Measurements from ENCODE around the gene CBX8. TPM values are rescaled to one million over a fixed set of nuclear protein-coding genes. Genes with fewer than 3 reads are reported as not detected.

Gene CBX8
- total RNA-seq, 2 experiments from 2014 or later: 4.5 to 4.6 TPM

GRCh38 chr17:79809530-79810129 is 12.8 kb upstream of the CBX8 start:
- ChIA-PET CTCF (interaction anchor here (1.2 to 6.1 kb wide), 5 partner anchors 10 to 35 kb away, joined by 3 to 49 read pairs (median 10); partner anchors contain the start of genes CBX4 and CBX8), POLR2A (interaction anchor here (1.3 kb wide), 1 partner anchor 30 kb away, joined by 3 read pairs; the partner anchor contains the start of gene CBX4)
- intact Hi-C loops (cut with micrococcal nuclease): loop anchor here (2.0 to 5.0 kb wide), 4 partner anchors 13 to 1588 kb away; partner anchors contain the start of genes BAHCC1, CBX4 and CBX8
- Mint-ChIP-seq H3K27ac (no peak overlapping the region), H3K36me3 (no peaks in the 10 kb centered on the region), H3K9me3 (no peaks in the 10 kb centered on the region), H3K4me1 (ENCODE audit: low read depth) (peaks cover 41% of the 10 kb centered on the region), H3K4me3 (no peak overlapping the region), H3K27me3 (peaks cover 70% of the 10 kb centered on the region)
- DNase-seq: no peak

- Mint-ChIP-seq H3K4me1 (ENCODE audit: low read depth) (peaks cover 39% of the 10 kb centered on the region), H3K9me3 (no peaks in the 10 kb centered on the region), H3K27me3 (peaks cover 67% of the 10 kb centered on the region), H3K4me3 (no peak overlapping the region), H3K36me3 (peaks cover 2% of the 10 kb centered on the region), H3K27ac (no peak overlapping the region)
- POLR2A ChIA-PET: interaction anchor here (1.0 to 1.5 kb wide), 4 partner anchors 8 to 30 kb away, joined by 3 to 4 read pairs (median 3); partner anchors contain the start of gene CBX4
- CTCF ChIA-PET: interaction anchor here (0.8 to 2.4 kb wide), 14 partner anchors 9 to 197 kb away, joined by 3 to 10 read pairs (median 5); partner anchors contain the start of genes CBX4 and CBX8
- peak; percentile 28 for DNase-seq
- intact Hi-C loops (cut with micrococcal nuclease): no loop called here
Measured at GRCh38 chr17:79808763-79809529, 12.1 kb upstream of the CBX8 start.

GRCh38 chr17:79806863-79807720 is 10.2 kb upstream of the CBX8 start:
- Mint-ChIP-seq H3K36me3 (peaks cover 2% of the 10 kb centered on the region), H3K27ac (no peak overlapping the region), H3K4me1 (ENCODE audit: low read depth) (peaks cover 38% of the 10 kb centered on the region), H3K27me3 (peaks cover 72% of the 10 kb centered on the region), H3K9me3 (no peaks in the 10 kb centered on the region), H3K4me3 (no peak overlapping the region)
- intact Hi-C loops (cut with micrococcal nuclease): no loop called here
- ChIA-PET CTCF (interaction anchor here (1.0 to 2.3 kb wide), 6 partner anchors 10 to 65 kb away, joined by 3 to 10 read pairs (median 6); partner anchors contain the start of genes CBX4 and CBX8), POLR2A (interaction anchor here (1.5 kb wide), 1 partner anchor 9 kb away, joined by 4 read pairs; no protein-coding TSS in a partner anchor)
- no peak for DNase-seq

- Mint-ChIP-seq H3K27me3 (peaks cover 72% of the 10 kb centered on the region), H3K4me3 (no peak overlapping the region), H3K27ac (no peak overlapping the region), H3K9me3 (no peaks in the 10 kb centered on the region), H3K4me1 (ENCODE audit: low read depth) (peaks cover 31% of the 10 kb centered on the region), H3K36me3 (peaks cover 2% of the 10 kb centered on the region)
- intact Hi-C loops (cut with micrococcal nuclease): no loop called here
- POLR2A ChIA-PET: no interaction called here
- CTCF ChIA-PET: no interaction called here
- no peak for DNase-seq
Measured at GRCh38 chr17:79806446-79806760, 9.5 kb upstream of the CBX8 start.

GRCh38 chr17:79804856-79805696 is 8.2 kb upstream of the CBX8 start:
- H3K27ac Mint-ChIP-seq: peak overlapping the region; percentile 84
- intact Hi-C loops (cut with micrococcal nuclease): loop anchor here (2.0 kb wide), 1 partner anchor 192 kb away; no protein-coding TSS in a partner anchor

GRCh38 chr17:79803997-79804855 is 7.3 kb upstream of the CBX8 start:
- DNase-seq: peak; percentile 90
- CTCF ChIA-PET: interaction anchor here (0.7 to 2.6 kb wide), 8 partner anchors 14 to 188 kb away, joined by 3 to 13 read pairs (median 4); partner anchors contain the start of gene CBX4
- peak overlapping the region; percentile 84 for H3K27ac Mint-ChIP-seq
- no peaks in the 10 kb centered on the region for H3K9me3 Mint-ChIP-seq
- POLR2A ChIA-PET: interaction anchor here (1.1 to 2.1 kb wide), 2 partner anchors 32 to 35 kb away, joined by 5 to 16 read pairs; partner anchors contain the start of gene CBX4
- peaks cover 37% of the 10 kb centered on the region for H3K4me1 Mint-ChIP-seq (ENCODE audit: low read depth)
- peak overlapping the region; percentile 68 for H3K4me3 Mint-ChIP-seq
- peaks cover 78% of the 10 kb centered on the region for H3K27me3 Mint-ChIP-seq
- peaks cover 2% of the 10 kb centered on the region for H3K36me3 Mint-ChIP-seq
- intact Hi-C loops (cut with micrococcal nuclease): loop anchor here (2.0 kb wide), 1 partner anchor 193 kb away; no protein-coding TSS in a partner anchor

More at GRCh38 chr17:79804856-79805696, 8.2 kb upstream of the CBX8 start:
- H3K36me3 Mint-ChIP-seq: peaks cover 2% of the 10 kb centered on the region
- H3K4me1 Mint-ChIP-seq (ENCODE audit: low read depth): peaks cover 29% of the 10 kb centered on the region
- H3K9me3 Mint-ChIP-seq: no peaks in the 10 kb centered on the region
- DNase-seq: peak; percentile 28
- peak overlapping the region; percentile 68 for H3K4me3 Mint-ChIP-seq
- CTCF ChIA-PET: interaction anchor here (0.7 to 2.6 kb wide), 8 partner anchors 13 to 187 kb away, joined by 3 to 13 read pairs (median 4); partner anchors contain the start of gene CBX4
- peaks cover 74% of the 10 kb centered on the region for H3K27me3 Mint-ChIP-seq
- POLR2A ChIA-PET: interaction anchor here (1.1 to 2.1 kb wide), 2 partner anchors 32 to 34 kb away, joined by 5 to 16 read pairs; partner anchors contain the start of gene CBX4

- DNase-seq: no peak
- POLR2A ChIA-PET: interaction anchor here (2.1 kb wide), 1 partner anchor 36 kb away, joined by 16 read pairs; the partner anchor contains the start of gene CBX4
- CTCF ChIA-PET: interaction anchor here (1.1 to 2.6 kb wide), 4 partner anchors 33 to 62 kb away, joined by 3 to 13 read pairs (median 8); partner anchors contain the start of gene CBX4
- Mint-ChIP-seq H3K27ac (no peak overlapping the region), H3K9me3 (no peaks in the 10 kb centered on the region), H3K4me1 (ENCODE audit: low read depth) (peaks cover 39% of the 10 kb centered on the region), H3K27me3 (peaks cover 76% of the 10 kb centered on the region), H3K36me3 (peaks cover 2% of the 10 kb centered on the region), H3K4me3 (no peak overlapping the region)
- intact Hi-C loops (cut with micrococcal nuclease): no loop called here
Measured at GRCh38 chr17:79803421-79803996, 6.6 kb upstream of the CBX8 start.

- Mint-ChIP-seq H3K4me3 (no peak overlapping the region), H3K27me3 (peaks cover 71% of the 10 kb centered on the region), H3K36me3 (peaks cover 2% of the 10 kb centered on the region), H3K4me1 (ENCODE audit: low read depth) (peaks cover 41% of the 10 kb centered on the region), H3K9me3 (no peaks in the 10 kb centered on the region), H3K27ac (no peak overlapping the region)
- no peak for DNase-seq
- intact Hi-C loops (cut with micrococcal nuclease): no loop called here
- ChIA-PET CTCF (interaction anchor here (2.1 to 2.5 kb wide), 2 partner anchors 33 to 37 kb away, joined by 11 read pairs; partner anchors contain the start of gene CBX4), POLR2A (no interaction called here)
Measured at GRCh38 chr17:79802736-79803420, 6.0 kb upstream of the CBX8 start.

- ChIA-PET POLR2A (interaction anchor here (1.0 kb wide), 1 partner anchor 37 kb away, joined by 3 read pairs; the partner anchor contains the start of gene CBX4), CTCF (interaction anchor here (0.9 to 2.1 kb wide), 3 partner anchors 9 to 1716 kb away, joined by 3 to 11 read pairs (median 4); partner anchors contain the start of gene CBX4)
- Mint-ChIP-seq H3K27me3 (peaks cover 64% of the 10 kb centered on the region), H3K36me3 (peaks cover 2% of the 10 kb centered on the region), H3K4me1 (ENCODE audit: low read depth) (peaks cover 41% of the 10 kb centered on the region), H3K9me3 (no peaks in the 10 kb centered on the region), H3K27ac (no peak overlapping the region), H3K4me3 (no peak overlapping the region)
- no peak for DNase-seq
- intact Hi-C loops (cut with micrococcal nuclease): no loop called here
Measured at GRCh38 chr17:79802039-79802735, 5.3 kb upstream of the CBX8 start.

All from activated CD4-positive, alpha-beta memory T cell treated with anti-CD3 and anti-CD28 coated beads for 36 hours (primary cell).